GM19372 (cell line): ENCODE data around the gene NIF3L1.
"Not testable (repeated sequence)": the region's sequence is repeated elsewhere in the genome, so short reads cannot be mapped to it uniquely, and the experiment has no call there.

Experiments used
- ATAC-seq: cut with Tn5 transposase; IDR thresholded peaks from one replicate; pipeline ENCODE4 v1.9.1; 2021; ENCODE audit warnings: mild to moderate bottlenecking, low read depth, moderate library complexity; ENCODE audit not compliant: unreplicated experiment

NIF3L1 gene

GRCh38 chr2:200871151-200871550 lies 18.0 kb upstream of the NIF3L1 start:
- no peak for ATAC-seq

- no peak for ATAC-seq
These were observed 15.6 kb upstream of the NIF3L1 start for GRCh38 chr2:200873560-200873959.

DNA sequence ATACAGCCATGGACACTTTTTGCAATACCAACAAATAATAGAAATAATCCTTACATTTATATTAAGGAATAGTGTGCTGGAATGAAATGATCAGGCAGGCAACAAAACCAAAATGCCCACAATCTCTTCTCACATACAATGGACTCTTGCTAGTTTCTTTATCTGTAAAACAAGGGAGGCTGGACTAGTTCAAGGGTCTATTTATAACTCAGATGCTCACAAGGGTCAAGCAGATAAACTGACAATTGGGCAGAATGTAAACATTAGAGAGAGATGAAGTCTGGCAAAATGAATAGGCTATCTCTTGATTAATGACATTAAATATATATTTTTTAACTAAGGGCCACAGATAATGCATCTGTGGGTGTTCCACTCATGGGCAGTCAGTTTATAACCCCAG lies 11.7 kb upstream of the NIF3L1 start:
- ATAC-seq = no peak

DNA sequence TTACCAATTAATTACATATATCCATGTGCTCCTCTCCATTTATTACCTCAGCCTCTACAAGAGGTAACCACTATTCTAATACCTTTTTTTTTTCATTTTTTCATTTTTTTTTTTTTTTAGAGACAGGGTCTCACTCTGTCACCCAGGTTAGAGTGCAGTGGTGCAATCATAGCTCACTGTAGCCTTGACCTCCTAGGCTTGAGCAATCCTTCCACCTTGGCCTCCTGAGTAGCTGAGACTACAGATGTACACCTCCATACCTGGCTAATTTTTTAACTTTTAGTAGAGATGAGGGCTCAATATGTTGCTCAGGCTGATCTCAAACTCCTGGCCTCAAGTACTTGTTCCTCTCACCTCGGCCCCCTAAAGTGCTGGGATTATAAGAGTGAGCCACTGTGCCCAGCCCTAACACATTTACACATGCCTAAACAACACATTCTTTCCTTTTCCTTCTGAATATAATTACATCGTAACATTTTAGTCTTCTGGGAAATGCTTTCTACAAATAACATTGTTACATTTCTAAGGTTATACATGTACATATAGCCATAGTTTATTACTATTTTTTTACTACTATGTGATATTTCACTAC lies 10.8 kb upstream of the NIF3L1 start:
- ATAC-seq = no peak

GRCh38 chr2:200881715-200882249 lies 7.4 kb upstream of the NIF3L1 start:
- not testable (repeated sequence) for ATAC-seq

DNA sequence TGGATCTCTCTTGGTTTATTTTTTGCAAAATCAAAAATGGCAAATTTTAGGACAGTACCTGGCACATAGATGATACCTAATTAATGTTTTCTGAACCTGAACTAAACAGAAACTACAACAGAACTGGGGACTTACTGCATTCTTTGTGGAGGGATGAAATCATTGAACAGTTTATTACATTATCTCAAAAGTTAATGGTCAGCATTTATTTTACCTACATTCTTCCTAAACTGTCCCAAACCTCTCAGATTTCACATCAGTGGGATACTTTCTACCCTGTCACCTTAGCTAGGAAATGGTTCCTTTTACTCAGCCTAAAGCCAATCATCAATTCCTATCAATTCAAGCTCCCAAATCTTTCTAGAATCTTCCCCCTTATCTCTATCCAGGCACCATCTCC lies 10.3 kb downstream of the NIF3L1 start:
- ATAC-seq = no peak

GRCh38 chr2:200901459-200902072 lies 12.4 kb downstream of the NIF3L1 start:
- ATAC-seq = peak; percentile 97

DNA sequence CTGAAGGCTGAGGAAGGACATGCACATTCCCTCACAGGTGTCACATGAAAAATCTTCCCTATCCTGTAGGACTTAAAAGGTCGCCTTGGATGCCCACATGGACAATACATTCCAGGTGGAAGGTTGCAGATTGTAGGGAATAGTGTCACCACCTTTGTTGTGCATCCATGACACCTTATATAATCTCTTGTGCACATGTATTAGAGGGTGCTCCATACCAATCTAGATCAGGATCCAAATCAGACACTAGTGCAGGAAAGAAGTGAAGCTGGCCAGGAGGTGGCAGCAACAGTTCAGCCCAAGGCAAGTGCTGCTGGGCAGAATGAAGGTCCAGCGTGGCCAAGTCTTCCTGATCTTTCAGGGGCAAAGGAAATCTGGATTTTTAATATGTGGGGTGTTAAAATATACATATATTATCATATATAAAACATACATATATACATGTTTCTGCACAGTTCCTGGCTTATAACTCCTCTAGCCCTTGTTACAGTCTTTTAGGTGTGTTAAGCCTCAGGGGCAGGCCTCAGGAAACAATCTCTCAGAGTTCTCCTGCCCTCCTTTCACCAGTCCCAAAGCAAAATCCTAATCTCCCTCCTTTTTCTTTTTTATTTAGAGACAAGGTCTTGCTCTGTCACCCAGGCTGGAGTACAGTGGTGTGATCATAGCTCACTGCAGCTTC lies 16.6 kb downstream of the NIF3L1 start:
- no peak for ATAC-seq

DNA sequence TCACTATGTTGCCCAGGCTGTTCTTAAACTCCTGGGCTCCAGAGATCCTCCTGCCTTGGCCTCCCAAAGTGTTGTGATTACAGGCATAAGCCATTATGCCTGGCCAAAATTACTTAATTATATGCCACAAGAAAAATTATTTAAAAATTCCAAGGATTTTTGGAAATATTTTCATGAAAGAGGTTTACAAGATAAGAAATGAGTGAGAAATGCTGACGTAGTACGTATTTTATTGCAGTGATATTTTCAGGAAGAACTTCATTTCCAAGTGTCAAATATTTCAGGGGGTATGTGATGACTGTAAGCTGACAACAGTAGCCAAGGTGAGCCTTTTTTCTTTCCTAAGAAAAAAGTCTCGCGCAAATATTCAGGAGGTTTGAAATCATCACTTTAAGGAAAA lies 20.8 kb downstream of the NIF3L1 start:
- no peak for ATAC-seq

GRCh38 chr2:200913654-200914053 lies 24.5 kb downstream of the NIF3L1 start:
- no peak for ATAC-seq

DNA sequence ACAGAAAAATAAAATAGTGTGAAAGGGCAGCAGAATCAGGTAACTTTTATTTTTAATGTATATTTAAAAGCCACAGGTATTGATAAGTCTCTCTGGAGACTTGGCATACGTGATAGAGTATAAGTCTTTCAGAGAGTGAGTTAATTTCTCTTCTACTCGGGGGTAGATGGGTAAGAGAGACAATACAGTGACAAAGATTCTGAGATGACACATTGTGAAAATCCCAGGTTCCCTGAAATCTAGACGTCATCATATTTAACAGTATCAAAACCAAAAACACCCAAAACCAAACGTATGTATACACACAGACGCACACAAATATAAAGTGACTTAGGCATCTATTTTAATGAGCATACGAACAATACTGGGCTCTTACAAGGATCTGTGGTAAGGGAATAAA lies 33.3 kb downstream of the NIF3L1 start:
- ATAC-seq = no peak

DNA sequence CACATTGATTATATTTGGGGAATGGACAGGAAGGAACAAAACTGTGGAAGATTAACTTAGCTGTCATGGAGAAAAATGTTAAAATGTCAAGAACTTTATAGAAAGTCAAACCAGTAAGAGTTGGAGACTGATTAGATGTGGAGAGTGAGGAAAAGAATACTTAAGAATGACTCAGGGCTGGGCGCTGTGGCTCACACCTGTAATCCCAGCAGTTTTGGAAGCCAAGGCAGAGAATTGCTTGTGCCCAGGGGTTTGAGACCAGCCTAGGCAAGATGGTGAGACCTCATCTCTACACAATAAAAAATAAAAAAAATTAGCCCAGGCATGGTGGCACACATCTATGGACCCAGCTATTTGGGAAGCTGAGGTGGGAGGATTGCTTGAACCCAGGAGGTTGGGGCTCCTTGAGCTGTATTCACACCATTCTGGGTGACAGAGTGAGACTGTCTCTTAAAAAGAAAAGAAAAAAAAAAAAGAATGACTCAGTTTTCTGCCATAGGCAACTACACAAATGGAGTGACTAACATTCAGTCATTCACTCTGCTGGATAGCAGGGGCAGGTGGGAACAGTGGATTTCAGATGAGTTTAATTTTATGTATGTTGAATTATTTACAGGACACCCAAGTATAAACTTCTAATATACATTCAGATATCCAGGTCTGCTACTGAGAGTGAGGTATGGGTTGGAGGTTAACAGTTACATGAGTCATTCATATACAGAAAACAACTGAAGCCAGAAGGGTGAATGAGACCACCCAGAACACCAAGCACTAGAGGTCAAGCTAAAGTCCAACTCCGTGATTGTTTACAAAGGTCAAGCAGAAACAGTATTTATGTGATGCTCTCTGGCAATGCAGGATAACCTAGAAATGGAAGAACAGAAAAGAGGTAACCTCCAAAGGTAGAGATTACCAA lies 40.4 kb downstream of the NIF3L1 start:
- no peak for ATAC-seq

GRCh38 chr2:200930947-200931626 lies 41.9 kb downstream of the NIF3L1 start:
- no peak for ATAC-seq

DNA sequence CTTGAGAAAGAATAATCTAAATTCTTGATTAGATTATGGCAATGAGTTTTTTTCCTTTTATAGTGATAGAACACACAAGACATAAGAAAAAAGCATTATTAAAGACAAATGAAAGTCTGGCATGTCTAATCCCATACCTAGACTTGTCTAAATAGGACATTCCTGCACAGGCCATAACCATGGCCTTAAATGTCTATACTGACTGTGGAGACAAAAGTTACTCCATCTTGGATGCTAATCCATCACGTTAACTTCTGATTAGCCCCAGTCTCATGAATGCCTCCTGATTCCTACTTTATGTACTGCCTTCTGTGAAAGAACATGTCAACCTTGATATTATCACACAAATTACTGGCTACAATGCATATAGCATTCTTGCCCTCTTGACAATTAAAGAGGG lies 50.7 kb downstream of the NIF3L1 start:
- ATAC-seq = no peak

- no peak for ATAC-seq
These were observed 54.4 kb downstream of the NIF3L1 start for GRCh38 chr2:200943527-200944105.

DNA sequence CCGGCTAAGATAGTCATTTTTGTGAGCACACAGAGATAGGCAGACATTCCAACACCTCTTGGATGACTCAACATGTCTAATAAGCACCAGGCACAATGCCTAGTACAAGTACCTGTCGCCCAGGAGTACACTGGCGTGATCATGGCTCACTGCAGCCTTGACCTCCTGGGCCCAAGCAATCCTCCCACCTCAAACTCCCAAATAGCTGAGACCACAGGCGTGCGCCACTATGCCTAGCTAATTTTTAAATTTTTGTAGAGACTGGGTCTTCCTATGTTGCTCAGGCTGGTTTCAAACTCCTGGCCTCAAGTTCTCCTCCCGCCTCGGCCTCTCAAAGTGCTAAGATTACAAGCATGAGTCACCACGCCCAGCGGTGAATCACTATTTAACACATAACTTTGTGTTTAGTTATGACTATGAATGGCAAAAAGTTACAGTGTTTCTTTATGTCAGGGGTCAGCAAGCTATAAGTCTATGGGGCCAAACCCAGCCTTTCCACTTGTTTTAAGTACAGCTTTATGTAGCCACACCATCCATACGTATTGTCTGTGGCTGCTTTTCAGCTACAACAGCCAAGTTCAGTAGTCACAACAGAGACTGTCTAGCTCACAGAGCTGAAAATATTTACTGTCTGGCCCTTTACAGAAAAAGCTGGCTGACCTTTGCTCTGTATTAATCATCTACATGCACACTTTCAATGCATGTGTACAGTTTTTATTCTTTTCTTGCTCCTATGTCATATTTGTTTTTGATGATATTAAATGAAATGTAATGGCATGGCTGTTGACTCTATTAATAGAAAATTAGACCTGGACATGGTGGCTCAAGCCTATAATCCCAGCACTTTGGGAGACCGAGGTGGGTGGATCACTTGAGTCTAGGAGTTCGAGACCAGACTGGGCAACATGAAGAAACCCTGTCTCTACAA lies 55.6 kb downstream of the NIF3L1 start:
- ATAC-seq = no peak

- no peak for ATAC-seq
These were observed 56.2 kb downstream of the NIF3L1 start for GRCh38 chr2:200945395-200945729.

DNA sequence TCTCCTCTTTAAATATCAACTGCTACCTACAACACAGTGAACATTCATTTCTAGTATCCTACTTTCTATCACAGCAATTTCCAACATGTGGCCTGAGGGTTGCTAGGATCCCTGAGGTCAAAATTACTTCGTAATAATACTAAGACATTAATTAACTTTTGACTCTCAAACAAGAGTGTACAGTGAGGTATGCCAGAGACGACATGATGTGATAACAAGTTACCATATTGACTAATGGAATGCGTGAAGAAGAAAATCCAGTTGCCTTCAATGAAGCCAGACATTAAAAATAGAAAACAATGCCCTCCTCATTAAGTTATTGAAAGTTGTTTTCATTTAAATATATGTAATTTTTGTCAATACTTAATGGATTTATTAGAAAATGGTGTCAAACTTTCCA lies 61.2 kb downstream of the NIF3L1 start:
- ATAC-seq = no peak
